GM21723 (cell line): ENCODE measurements around the gene ERLEC1.
"Not testable (repeated sequence)": the region's sequence is repeated elsewhere in the genome, so short reads cannot be mapped to it uniquely, and the experiment has no call there.

Experiments
- ATAC-seq: cut with Tn5 transposase; IDR thresholded peaks from one replicate; pipeline ENCODE4 v1.9.1; 2021; ENCODE audit warnings: mild to moderate bottlenecking, moderate library complexity; ENCODE audit not compliant: unreplicated experiment

Gene ERLEC1

DNA sequence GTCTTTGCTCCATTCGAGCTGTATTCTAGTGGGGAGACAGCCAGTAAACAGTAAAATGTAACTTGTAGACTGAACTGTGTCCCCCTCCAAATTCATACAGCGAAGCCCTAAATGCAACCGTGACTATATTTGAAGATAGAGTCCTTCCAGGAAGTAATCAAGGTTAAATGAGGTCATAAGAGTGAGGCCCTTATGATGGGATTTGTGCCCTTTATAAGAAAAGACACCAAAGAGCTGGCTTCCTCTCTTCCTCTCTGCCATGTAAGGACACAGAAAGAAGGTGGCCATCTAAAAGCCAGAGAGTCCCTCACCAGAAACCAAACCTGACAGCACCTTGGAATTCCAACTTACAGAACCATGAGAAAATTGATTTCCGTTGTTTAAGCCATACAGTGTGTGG is 41.5 kb downstream of the ERLEC1 start:
- ATAC-seq, result no peak

DNA sequence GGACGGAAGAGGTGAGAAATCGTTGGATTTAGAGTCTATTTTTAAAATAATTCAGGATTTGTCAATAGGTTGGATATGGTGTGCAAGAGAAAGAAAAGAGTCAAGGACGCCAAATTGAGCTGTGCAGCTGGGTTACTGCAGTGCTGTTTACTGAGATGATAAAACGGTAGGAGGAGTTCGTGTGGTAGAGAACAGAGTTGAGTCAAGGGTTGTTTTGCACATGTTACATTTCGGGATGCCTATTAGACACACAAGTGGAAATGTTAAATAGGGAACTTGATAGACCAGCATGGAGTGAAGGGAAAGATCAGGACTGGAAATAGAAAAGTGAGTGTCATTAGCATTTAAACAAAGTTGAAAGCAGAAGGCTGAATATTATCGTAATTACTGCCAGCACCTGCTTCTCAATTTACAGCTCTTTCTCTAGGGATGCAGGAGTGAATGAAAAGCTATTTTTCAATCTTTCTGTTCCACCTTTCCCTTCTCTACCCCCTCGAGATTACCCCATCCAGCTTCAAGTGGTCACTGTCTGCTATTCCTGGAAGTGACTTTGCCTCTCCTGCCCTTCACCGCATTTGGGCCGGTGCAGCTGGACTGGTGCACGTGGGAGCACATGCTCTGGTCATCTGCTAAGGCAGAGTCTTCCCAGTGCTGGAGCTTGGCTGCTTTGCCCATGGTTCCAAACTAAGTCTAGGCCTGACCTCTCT is 42.6 kb downstream of the ERLEC1 start:
- no peak for ATAC-seq

GRCh38 chr2:53829980-53830290 is 43.1 kb downstream of the ERLEC1 start:
- not testable (repeated sequence) for ATAC-seq

- ATAC-seq, result no peak
Observed at GRCh38 chr2:53840580-53840979, 53.7 kb downstream of the ERLEC1 start.

GRCh38 chr2:53841651-53842050 is 54.8 kb downstream of the ERLEC1 start:
- ATAC-seq, result not testable (repeated sequence)

DNA sequence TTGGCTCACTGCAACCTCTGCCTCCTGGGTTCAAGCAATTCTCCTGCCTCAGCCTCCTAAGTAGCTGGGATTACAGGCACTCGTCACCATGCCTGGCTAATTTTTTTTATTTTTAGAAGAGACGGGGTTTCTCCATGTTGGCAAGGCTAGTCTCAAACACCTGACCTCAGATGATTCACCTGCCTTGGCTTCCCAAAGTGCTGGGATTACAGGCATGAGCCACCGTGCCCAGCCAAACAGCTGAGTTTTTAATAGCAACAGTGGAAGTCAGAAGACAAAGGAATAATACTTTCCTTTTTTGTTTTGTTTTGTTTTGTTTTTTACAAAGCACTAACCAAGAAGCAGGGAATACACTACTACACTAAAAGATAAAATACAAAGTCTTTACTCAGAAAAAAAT is 56.0 kb downstream of the ERLEC1 start:
- no peak for ATAC-seq

DNA sequence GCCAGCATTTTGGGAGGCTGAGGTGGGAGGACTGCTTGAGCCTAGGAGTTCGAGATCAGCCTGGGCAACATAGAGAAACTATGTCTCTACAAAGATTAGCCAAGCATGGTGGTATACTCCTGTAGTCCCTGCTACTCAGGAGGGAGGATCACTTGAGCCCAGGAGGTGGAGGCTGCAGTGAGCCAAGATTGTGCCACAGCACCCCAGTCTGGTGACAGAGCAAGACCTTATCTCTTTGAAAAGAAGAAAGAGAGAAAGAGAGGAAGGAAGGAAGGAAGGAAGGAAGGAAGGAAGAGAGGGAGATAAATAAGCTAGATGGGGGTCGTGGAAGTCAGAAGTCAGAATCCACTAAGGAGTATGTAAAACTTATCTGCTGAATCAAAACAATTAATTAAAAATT is 56.8 kb downstream of the ERLEC1 start:
- no peak for ATAC-seq

DNA sequence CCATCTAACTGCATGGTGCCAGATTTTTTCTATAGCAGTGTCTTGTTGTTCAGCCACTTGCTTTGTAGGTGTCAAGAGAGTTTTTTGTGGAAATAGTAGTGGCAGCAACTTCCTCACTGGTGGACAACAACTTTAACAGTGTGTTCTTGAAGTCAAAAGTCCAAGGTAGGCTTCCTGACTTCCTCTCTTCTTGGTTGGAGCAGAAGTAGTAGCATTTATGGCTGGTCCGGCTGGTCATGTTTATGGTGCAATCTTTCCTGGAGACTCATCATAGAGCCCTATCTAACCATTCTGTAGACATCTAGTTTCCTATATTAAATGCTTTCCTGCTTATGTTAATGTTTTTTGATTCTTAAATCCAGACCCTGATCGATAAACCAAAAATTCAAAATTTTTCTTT is 61.2 kb downstream of the ERLEC1 start:
- no peak for ATAC-seq

GRCh38 chr2:53851052-53851757 is 64.4 kb downstream of the ERLEC1 start:
- ATAC-seq, result not testable (repeated sequence)

DNA sequence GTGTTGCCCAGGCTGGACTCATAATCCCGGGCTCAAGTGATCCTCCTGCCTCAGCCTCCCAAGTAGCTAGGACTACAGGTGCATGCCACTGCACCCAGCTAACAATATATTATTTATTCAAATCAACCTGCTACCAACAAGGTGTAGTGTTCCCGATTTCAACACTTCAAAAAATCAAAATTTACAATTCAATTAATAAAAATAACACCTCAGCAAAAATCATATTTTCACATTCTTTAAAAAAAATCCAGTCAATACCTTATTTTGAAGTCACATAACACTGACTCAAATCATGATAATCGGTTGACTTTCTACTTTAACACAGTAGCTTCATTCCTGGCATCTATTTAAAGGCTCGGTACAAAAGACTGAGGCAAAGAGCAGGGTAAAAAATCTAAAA is 65.7 kb downstream of the ERLEC1 start:
- no peak for ATAC-seq

- ATAC-seq, result no peak
Observed at GRCh38 chr2:53854678-53855077, 67.8 kb downstream of the ERLEC1 start.

DNA sequence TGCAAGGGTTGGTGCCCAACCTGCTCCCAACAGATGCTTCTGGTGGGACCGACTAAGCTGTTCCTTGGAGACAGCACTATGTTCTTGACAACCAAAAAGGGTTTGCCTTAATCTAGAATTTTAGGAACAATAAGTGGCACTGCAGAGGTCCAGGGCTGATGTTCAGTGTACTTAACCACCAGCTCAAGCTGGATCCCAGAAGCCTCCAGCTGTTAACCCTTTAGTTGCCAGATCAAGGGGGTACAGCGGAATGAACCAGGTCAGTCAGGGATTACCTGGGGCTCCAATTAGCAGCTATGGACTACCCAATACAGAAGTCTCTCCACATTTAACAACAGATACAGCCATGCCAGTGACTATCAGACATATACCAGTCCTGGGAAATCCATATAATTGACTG is 69.4 kb downstream of the ERLEC1 start:
- ATAC-seq, result no peak

GRCh38 chr2:53859206-53860181 is 72.7 kb downstream of the ERLEC1 start, which contains the start of gene GPR75:
Gene GPR75, minus strand, starts transcription at chr2:53859967. Its CDS starts 5,211 bp downstream, at chr2:53854756.
- no peak for ATAC-seq

GRCh38 chr2:53861824-53862223 is 75.0 kb downstream of the ERLEC1 start:
- ATAC-seq, result no peak

DNA sequence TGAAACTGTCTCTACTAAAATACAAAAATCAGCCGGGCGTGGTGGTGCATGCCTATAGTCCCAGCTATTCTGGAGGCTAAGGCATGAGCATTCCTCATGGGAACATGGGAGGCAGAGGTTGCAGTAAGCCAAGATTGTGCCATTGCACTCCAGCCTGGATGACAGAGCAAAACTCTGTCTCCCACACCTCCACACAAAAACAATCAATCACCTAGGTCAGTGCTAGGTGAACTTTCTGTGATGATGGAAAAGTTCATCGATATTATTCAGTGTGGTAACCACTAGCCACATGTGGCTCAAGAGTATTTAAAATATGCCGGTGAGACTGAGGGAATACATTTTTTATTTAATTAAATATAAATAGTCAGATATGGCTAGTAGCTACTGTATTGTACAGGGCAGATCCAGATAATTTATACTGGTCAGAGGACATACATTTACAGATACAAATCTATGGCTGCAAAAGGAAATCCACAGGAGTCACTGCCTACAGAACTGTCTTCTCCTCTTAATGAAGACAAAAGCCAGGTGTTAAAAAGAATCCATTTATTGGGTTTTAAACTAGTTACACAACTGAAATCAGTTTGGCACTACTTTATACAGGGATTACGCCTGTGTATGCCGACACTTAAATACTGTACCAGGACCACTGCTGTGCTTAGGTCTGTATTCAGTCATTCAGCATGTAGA is 76.8 kb downstream of the ERLEC1 start:
- no peak for ATAC-seq

GRCh38 chr2:53865264-53865663 is 78.4 kb downstream of the ERLEC1 start:
- no peak for ATAC-seq

DNA sequence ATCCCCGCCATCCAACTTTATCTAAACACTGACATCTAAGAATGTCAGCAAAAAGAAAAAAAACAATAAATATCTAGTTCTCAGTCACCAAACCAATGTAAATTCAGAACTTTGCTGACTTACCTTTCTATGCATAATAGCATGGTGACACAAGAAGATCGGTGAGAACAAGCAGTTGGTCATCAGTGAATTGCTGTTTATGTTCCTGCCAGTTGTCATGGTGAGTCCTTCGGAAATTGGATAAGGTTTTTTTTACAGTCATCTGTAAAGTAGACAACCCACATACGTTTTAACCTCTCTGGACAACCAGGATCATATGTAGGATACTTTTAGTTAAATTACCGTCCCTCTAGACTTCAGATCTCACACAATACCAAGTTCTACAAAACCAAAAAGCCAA is 79.1 kb downstream of the ERLEC1 start:
- no peak for ATAC-seq

GRCh38 chr2:53867169-53867568 is 80.3 kb downstream of the ERLEC1 start:
- no peak for ATAC-seq

GRCh38 chr2:53867773-53868172 is 80.9 kb downstream of the ERLEC1 start:
- ATAC-seq, result no peak
